GM12878 (cell line): ENCODE measurements around the gene RETREG1. TPM values are rescaled to one million over a fixed set of nuclear protein-coding genes. Genes with fewer than 3 reads are reported as not detected.
A peak's percentile ranks its signal among the peaks of the same experiment; 100 is the strongest.

ENCODE experiments used
- ATAC-seq: fragments of 200-7000 bp; cut with Tn5 transposase; 3 replicates; pipeline ENCODE4 v1.9.1; 2020; ENCODE audit warnings: mild to moderate bottlenecking, moderate library complexity
- BruUV-seq: library from RNA; stranded (reverse); fragments of 400-500 nt; replicated peaks from 2 replicates; lab custom pipeline; 2021; lab: Mats Ljungman, UMichigan
- CTCF ChIA-PET: fragments of 300-600 bp; sonication (Branson Sonifier 250); formaldehyde crosslinking; extraction: SDS; loops from one replicate; lab custom pipeline; 2021; ENCODE audit warnings: inconsistent platforms; lab: Yijun Ruan, JAX
- POLR2A ChIA-PET: fragments of 350-600 bp; formaldehyde crosslinking; extraction: SDS; loops from one replicate; lab custom pipeline; 2021; ENCODE audit warnings: inconsistent platforms; lab: Charles Lee
- RAD21 ChIA-PET: fragments of 300-600 bp; sonication (Branson Sonifier 250); formaldehyde crosslinking; loops from one replicate; lab custom pipeline; 2023; ENCODE audit warnings: antibody characterized with exemption; ENCODE audit not compliant: unreplicated experiment; lab: Charles Lee
- SMC1A ChIA-PET: fragments of 300-600 bp; sonication (Branson Sonifier 250); formaldehyde crosslinking; loops from one replicate; lab custom pipeline; 2023; ENCODE audit not compliant: unreplicated experiment, uncharacterized antibody; lab: Charles Lee
- DNase-seq: peaks from one replicate; pipeline ENCODE4 v3.0.0-alpha.2; 2011; ENCODE audit warnings: low read depth, low spot score
- FAIRE-seq: peaks from 3 replicates; lab custom pipeline; 2011; peaks lifted over from hg19 to GRCh38; lab: Jason Lieb, UNC
- H2AFZ ChIP-seq: 2 replicates; pipeline ENCODE4 v1.6.0; 2011; ENCODE audit warnings: low read depth, low read length, control low read depth; ENCODE audit not compliant: control insufficient read depth
- H3K27ac ChIP-seq: 2 replicates; pipeline ENCODE4 v1.5.1; 2011; ENCODE audit warnings: control low read depth; ENCODE audit not compliant: control insufficient read depth, insufficient read depth
- H3K27me3 ChIP-seq, 2 experiments: replicated peaks in 1 of 2; 2 replicates each; pipeline versions ENCODE4 v1.6.0 to v1.6.1; 2011; ENCODE audit warnings: low read length in 1 of 2; ENCODE audit not compliant: control insufficient read depth in 2 of 2, insufficient read depth in 2 of 2
- H3K36me3 ChIP-seq, 2 experiments: 2 replicates each; pipeline ENCODE4 v1.5.1; 2011; ENCODE audit warnings: low read length in 1 of 2; ENCODE audit not compliant: control insufficient read depth in 2 of 2, insufficient read depth in 2 of 2
- H3K4me1 ChIP-seq: 2 replicates; pipeline ENCODE4 v1.6.1; 2011; ENCODE audit warnings: mild to moderate bottlenecking, low read length, moderate library complexity, mixed read lengths; ENCODE audit not compliant: control insufficient read depth, insufficient read depth
- H3K4me2 ChIP-seq: 2 replicates; pipeline ENCODE4 v1.6.0; 2011; ENCODE audit warnings: control low read depth; ENCODE audit not compliant: control insufficient read depth, insufficient read depth
- H3K4me3 ChIP-seq: fragments of 200-600 bp; sonication (generic); 2 replicates; pipeline ENCODE4 v1.5.1; 2016
- H3K79me2 ChIP-seq: 2 replicates; pipeline ENCODE4 v1.6.0; 2011; ENCODE audit warnings: low read length; ENCODE audit not compliant: control insufficient read depth, insufficient read depth
- H3K9ac ChIP-seq: 2 replicates; pipeline ENCODE4 v1.8.0; 2011; ENCODE audit warnings: low read length, control low read depth, mixed read lengths; ENCODE audit not compliant: control insufficient read depth, insufficient read depth
- H3K9me3 ChIP-seq: replicated peaks from 3 replicates; pipeline ENCODE4 v1.5.1; 2011; ENCODE audit warnings: mild to moderate bottlenecking, low read length; ENCODE audit not compliant: control insufficient read depth, insufficient read depth
- H4K20me1 ChIP-seq: 2 replicates; pipeline ENCODE4 v1.6.0; 2011; ENCODE audit not compliant: control insufficient read depth, insufficient read depth
- ASH2L ChIP-seq: fragments of 300-600, 200-600 bp; sonication (generic); IDR thresholded peaks from 2 replicates; pipeline ENCODE4 v1.6.1; 2017; ENCODE audit warnings: low read depth, mild to moderate bottlenecking, borderline replicate concordance
- CEBPB ChIP-seq, 2 experiments: fragments of 150-350 bp in 1 of 2; IDR thresholded peaks; 2 replicates each; pipeline ENCODE4 v1.6.1; 2012 to 2014; ENCODE audit warnings: low read depth in 2 of 2, low read length in 2 of 2, borderline replicate concordance in 1 of 2, inconsistent platforms in 1 of 2
- NFIC ChIP-seq: IDR thresholded peaks from 2 replicates; pipeline ENCODE4 v1.6.1; 2012; ENCODE audit warnings: low read depth, mild to moderate bottlenecking, inconsistent platforms, low read length, moderate library complexity
- PAX5 ChIP-seq: IDR thresholded peaks from 2 replicates; pipeline ENCODE4 v1.6.1; 2011; ENCODE audit warnings: low read depth, low read length, borderline replicate concordance
- YY1 ChIP-seq: IDR thresholded peaks from 2 replicates; pipeline ENCODE4 v1.6.1; 2011; ENCODE audit warnings: low read depth, mild to moderate bottlenecking, low read length
- ZNF274 ChIP-seq: IDR thresholded peaks from one replicate; pipeline ENCODE4 v1.8.0; 2011; ENCODE audit not compliant: insufficient read length, insufficient read depth
- WGBS: methylation state at CpG from one replicate; pipeline ENCODE4 v1.1.6; 2016; ENCODE audit warnings: low lambda C conversion rate; ENCODE audit not compliant: insufficient replicate concordance, insufficient coverage; ENCODE audit errors: missing lambda C conversion rate; 5-methylcytosine and 5-hydroxymethylcytosine counted together
- in situ Hi-C: fragments of 300-500 bp; cut with MboI; formaldehyde crosslinking; loops from 9 replicates; pipeline ENCODE4 v1.14.3; 2018; ENCODE audit warnings: mixed read lengths
- intact Hi-C: fragments of 100-400 bp; cut with micrococcal nuclease; formaldehyde crosslinking; loops from one replicate; pipeline ENCODE4 v1.14.2; 2022; ENCODE audit not compliant: unreplicated experiment
- polyA plus RNA-seq, 11 experiments: library from polyadenylated mRNA; depleted of rRNA in 4 of 11; unstranded in 6 of 11; stranded (reverse) in 5 of 11; fragments of >200 nt; fragmentation: Nextera tagmentation in 4 of 11; fragmentation: Illumina TruSeq in 1 of 11; extraction: Ambion mirVana in 4 of 11; extraction: Trizol in 1 of 11; gene quantifications; 1 replicate in 1 of 11; 2 replicates in 10 of 11; pipeline versions ENCODE4 v1.2.1 to v1.2.3, GENCODE V29; 2011 to 2016; ENCODE audit warnings: inconsistent platforms in 2 of 11, missing spikeins in 2 of 11, low read depth in 1 of 11
- total RNA-seq, 4 experiments: library from RNA; depleted of rRNA in 3 of 4; stranded (reverse); fragments of >200 nt in 3 of 4; fragmentation: Illumina TruSeq in 1 of 4; extraction: Trizol in 1 of 4; gene quantifications; 2 replicates each; pipeline versions ENCODE4 v1.2.1 to v1.2.3, GENCODE V29; 2013 to 2021
- TF ChIP-seq, protein P1 (sequence below): fragments of 450-650 bp; formaldehyde crosslinking; IDR thresholded peaks from 2 replicates; pipeline ENCODE4 v1.4.0; 2022; ENCODE audit warnings: mild to moderate bottlenecking, moderate library complexity

RETREG1 gene
- total and polyA plus RNA-seq, 10 of the 15 experiments (the other 5 are each of a cell fraction or from before 2014, with no cell fraction given) = 3.9 to 8.9 (median 6.4) TPM

DNA sequence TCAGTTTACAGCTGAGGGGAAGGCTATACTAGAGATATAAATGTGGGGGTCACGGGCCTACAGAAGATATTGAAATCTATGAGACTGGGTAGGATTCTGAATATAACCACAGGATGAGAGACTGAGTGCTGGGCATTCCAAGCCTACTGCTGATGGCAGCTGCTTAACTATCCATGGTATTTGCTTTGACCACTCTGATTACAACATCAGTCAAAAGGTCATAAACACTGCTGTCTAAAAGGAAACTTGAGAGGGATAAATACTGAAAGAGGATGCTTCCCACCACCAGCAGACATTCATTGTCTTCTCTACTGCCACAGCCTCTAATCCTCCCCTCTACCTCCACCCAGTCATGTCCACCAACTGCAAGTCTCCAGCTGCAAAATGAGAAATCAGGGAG, 155.0 kb downstream of the RETREG1 start:
- ChIA-PET SMC1A (no interaction called here), POLR2A (no interaction called here), RAD21 (no interaction called here), CTCF (interaction anchor here (1.4 to 1.6 kb wide), 2 partner anchors 17 to 301 kb away, joined by 3 read pairs; no protein-coding TSS in a partner anchor)
- intact Hi-C loops (no loop called here), in situ Hi-C loops (loop anchor here (25.0 kb wide), 1 partner anchor 1749 kb away; no protein-coding TSS in a partner anchor)
- H3K27ac ChIP-seq = no peak overlapping the region
- 0 out of 2 replicates have a peak overlapping the region, but pooled peaks have one; percentile 7 for H3K4me3 ChIP-seq
- H2AFZ ChIP-seq = no peak overlapping the region
- DNase-seq (no peak), FAIRE-seq (no peak), ATAC-seq (no peak)
- H3K4me1 ChIP-seq = peaks cover 16% of the 10 kb centered on the region
- TF ChIP-seq ZNF274 (no peak), ASH2L (no peak), CEBPB (IDR thresholded peaks at IDR 0.05; ENCODE audit: borderline replicate concordance in 1 of 2, low read depth in 2 of 2, low read length in 2 of 2) (no peak), PAX5 (no peak), YY1 (no peak), NFIC (no peak)
- TF ChIP-seq, protein P1, sequence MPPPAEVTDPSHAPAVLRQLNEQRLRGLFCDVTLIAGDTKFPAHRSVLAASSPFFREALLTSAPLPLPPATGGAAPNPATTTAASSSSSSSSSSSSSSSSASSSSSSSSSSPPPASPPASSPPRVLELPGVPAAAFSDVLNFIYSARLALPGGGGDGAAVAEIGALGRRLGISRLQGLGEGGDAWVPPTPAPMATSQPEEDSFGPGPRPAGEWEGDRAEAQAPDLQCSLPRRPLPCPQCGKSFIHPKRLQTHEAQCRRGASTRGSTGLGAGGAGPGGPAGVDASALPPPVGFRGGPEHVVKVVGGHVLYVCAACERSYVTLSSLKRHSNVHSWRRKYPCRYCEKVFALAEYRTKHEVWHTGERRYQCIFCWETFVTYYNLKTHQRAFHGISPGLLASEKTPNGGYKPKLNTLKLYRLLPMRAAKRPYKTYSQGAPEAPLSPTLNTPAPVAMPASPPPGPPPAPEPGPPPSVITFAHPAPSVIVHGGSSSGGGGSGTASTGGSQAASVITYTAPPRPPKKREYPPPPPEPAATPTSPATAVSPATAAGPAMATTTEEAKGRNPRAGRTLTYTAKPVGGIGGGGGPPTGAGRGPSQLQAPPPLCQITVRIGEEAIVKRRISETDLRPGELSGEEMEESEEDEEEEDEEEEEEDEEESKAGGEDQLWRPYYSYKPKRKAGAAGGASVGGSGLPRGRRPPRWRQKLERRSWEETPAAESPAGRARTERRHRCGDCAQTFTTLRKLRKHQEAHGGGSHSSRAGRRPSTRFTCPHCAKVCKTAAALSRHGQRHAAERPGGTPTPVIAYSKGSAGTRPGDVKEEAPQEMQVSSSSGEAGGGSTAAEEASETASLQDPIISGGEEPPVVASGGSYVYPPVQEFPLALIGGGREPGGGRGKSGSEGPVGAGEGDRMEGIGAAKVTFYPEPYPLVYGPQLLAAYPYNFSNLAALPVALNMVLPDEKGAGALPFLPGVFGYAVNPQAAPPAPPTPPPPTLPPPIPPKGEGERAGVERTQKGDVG (CRISPR knock-in tag) = no peak
- H3K9me3 ChIP-seq = no peaks in the 10 kb centered on the region; the same call in 2 of the 3 replicates
- WGBS = 100% methylated on average over 1 of the region's 1 CpG
- no peaks in the 10 kb centered on the region for H3K27me3 ChIP-seq
- no peak overlapping the region for H3K9ac ChIP-seq
- BruUV-seq = no TSS peak
- H3K4me2 ChIP-seq = 0 out of 2 replicates have a peak overlapping the region, but pooled peaks have one; percentile 30
- H3K36me3 ChIP-seq = peaks cover 4 to 40% of the 10 kb centered on the region in 2 experiments
- peaks cover 48% of the 10 kb centered on the region for H3K79me2 ChIP-seq
- H4K20me1 ChIP-seq = no peaks in the 10 kb centered on the region; the same call in 1 of the 2 replicates
